Measurements from ENCODE around the gene DDX6. TPM values are rescaled to one million over a fixed set of nuclear protein-coding genes. Genes with fewer than 3 reads are reported as not detected.
A peak's percentile ranks its signal among the peaks of the same experiment; 100 is the strongest.
"Not testable (repeated sequence)": the region's sequence is repeated elsewhere in the genome, so short reads cannot be mapped to it uniquely, and the experiment has no call there.

Gene DDX6
- total and polyA plus RNA-seq, 2 of the 8 experiments (the other 6 are each of a cell fraction or from before 2014, with no cell fraction given): 29.8 to 181 TPM

DNA sequence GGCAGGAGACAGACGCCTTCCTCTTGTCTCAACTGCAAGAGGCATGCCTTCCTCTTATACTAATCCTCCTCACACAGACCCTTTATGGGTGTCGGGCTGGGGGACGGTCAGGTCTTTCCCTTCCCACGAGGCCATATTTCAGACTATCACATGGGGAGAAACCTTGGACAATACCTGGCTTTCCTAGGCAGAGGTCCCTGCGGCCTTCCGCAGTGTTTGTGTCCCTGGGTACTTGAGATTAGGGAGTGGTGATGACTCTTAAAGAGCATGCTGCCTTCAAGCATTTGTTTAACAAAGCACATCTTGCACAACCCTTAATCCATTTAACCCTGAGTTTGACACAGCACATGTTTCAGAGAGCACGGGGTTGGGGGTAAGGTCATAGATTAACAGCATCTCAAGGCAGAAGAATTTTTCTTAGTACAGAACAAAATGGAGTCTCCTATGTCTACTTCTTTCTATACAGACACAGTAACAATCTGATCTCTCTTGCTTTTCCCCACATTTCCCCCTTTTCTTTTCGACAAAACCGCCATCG, 69.4 kb downstream of the DDX6 start:
- H3K4me3 ChIP-seq (ENCODE audit: extremely low read depth in 1 of 4, insufficient read depth in 2 of 4, low read depth in 3 of 4, low read length in 4 of 4); H2BK15ac ChIP-seq (ENCODE audit: low read length); H3K9ac ChIP-seq (replicated peaks in 1 of 4; ENCODE audit: extremely low read depth in 1 of 4, low read depth in 3 of 4, low read length in 3 of 4); CTCF ChIA-PET (ENCODE audit: partially characterized antibody); H4K91ac ChIP-seq (replicated peaks; ENCODE audit: insufficient read length, low read length); H2AFZ ChIP-seq (ENCODE audit: low read length); H3K9me3 ChIP-seq (ENCODE audit: insufficient read depth in 2 of 2, low read depth in 1 of 2, low read length in 1 of 2); H3K56ac ChIP-seq (replicated peaks; ENCODE audit: insufficient read length, low read depth, low read length); H4K8ac ChIP-seq (ENCODE audit: extremely low read depth, insufficient read depth, low read length); H3K23ac ChIP-seq (ENCODE audit: insufficient read length); H3K4me2 ChIP-seq (ENCODE audit: insufficient read depth in 1 of 2, low read depth in 2 of 2, low read length in 2 of 2); H4K5ac ChIP-seq (ENCODE audit: insufficient read length, low read depth, low read length); H3K18ac ChIP-seq (ENCODE audit: extremely low read depth, low read length); H3K27ac ChIP-seq (ENCODE audit: low read depth, low read length); H2BK120ac ChIP-seq (replicated peaks; ENCODE audit: low read depth, low read length); H3K27me3 ChIP-seq (replicated peaks in 1 of 4; ENCODE audit: control insufficient read depth in 3 of 4, extremely low read depth in 1 of 4, insufficient read depth in 3 of 4, low read length in 3 of 4); H3K14ac ChIP-seq (ENCODE audit: insufficient read length); H2BK12ac ChIP-seq (ENCODE audit: low read depth, low read length); H3K4ac ChIP-seq (replicated peaks; ENCODE audit: insufficient read length, low read depth, low read length); H3K23me2 ChIP-seq (ENCODE audit: low read depth, low read length); H2BK5ac ChIP-seq (ENCODE audit: low read depth, low read length); FAIRE-seq; H3K79me1 ChIP-seq (ENCODE audit: low read depth, low read length); H2BK20ac ChIP-seq (ENCODE audit: low read length); H4K20me1 ChIP-seq (replicated peaks in 1 of 2; ENCODE audit: control insufficient read depth in 1 of 2, insufficient read depth in 2 of 2, low read length in 2 of 2); H2AK5ac ChIP-seq (ENCODE audit: low read depth, low read length); H3K4me1 ChIP-seq (replicated peaks in 1 of 4; ENCODE audit: control insufficient read depth in 3 of 4, insufficient read depth in 4 of 4, low read length in 3 of 4); DNase-seq (ENCODE audit: low read depth in 1 of 2, low spot score in 2 of 2): not testable (repeated sequence)
- POLR2A ChIA-PET (ENCODE audit: partially characterized antibody): interaction anchor here (0.9 to 1.1 kb wide), 2 partner anchors 11 to 74 kb away, joined by 3 read pairs; no protein-coding TSS in a partner anchor
- peaks cover 0 to 49% of the 10 kb centered on the region in 2 experiments; a peak in 2 of 4 replicates for H3K79me2 ChIP-seq (ENCODE audit: control insufficient read depth in 1 of 2, insufficient read depth in 2 of 2, low read length in 2 of 2)
- WGBS, 2 experiments (ENCODE audit: extremely low coverage in 1 of 2, insufficient coverage in 1 of 2, insufficient read length in 1 of 2, insufficient replicate concordance in 2 of 2, low coverage in 1 of 2, low lambda C conversion rate in 2 of 2, missing lambda C conversion rate in 1 of 2): 81% methylated on average over 4 of the region's 10 CpGs; no CpG with 5 or more reads in 1 of the 2 experiments
- peaks cover 0 to 12% (median 0%) of the 10 kb centered on the region in 4 experiments; a peak in 1 of 8 replicates for H3K36me3 ChIP-seq (ENCODE audit: control insufficient read depth in 2 of 4, insufficient read depth in 4 of 4, low read length in 3 of 4)

DNA sequence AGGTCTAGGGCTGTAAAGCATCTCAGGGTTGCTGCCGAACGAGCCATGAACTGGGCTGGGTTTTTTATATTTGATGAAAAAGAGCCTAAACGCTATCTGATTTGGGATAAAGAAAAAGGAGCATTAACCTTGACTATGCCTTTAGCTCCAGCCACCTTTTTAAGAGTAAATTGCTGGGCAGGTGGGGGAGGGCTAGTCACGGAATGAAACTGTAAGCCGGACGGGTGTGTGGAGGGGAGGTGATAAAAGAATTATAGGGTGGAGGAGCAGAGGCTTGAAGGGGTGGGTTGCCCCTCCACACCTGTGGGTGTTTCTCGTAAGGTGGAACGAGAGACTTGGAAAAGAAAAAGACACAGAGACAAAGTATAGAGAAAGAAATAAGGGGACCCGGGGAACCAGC, 70.2 kb downstream of the DDX6 start:
- H2BK120ac ChIP-seq (replicated peaks; ENCODE audit: low read depth, low read length); H3K23me2 ChIP-seq (ENCODE audit: low read depth, low read length); H3K14ac ChIP-seq (ENCODE audit: insufficient read length); H2AFZ ChIP-seq (ENCODE audit: low read length); H2AK5ac ChIP-seq (ENCODE audit: low read depth, low read length); H3K9me3 ChIP-seq (ENCODE audit: insufficient read depth in 2 of 2, low read depth in 1 of 2, low read length in 1 of 2); DNase-seq (ENCODE audit: low read depth in 1 of 2, low spot score in 2 of 2); H3K79me1 ChIP-seq (ENCODE audit: low read depth, low read length); FAIRE-seq; H3K4ac ChIP-seq (replicated peaks; ENCODE audit: insufficient read length, low read depth, low read length); H2BK5ac ChIP-seq (ENCODE audit: low read depth, low read length); H2BK12ac ChIP-seq (ENCODE audit: low read depth, low read length); H3K27ac ChIP-seq (ENCODE audit: low read depth, low read length); H4K8ac ChIP-seq (ENCODE audit: extremely low read depth, insufficient read depth, low read length); H3K18ac ChIP-seq (ENCODE audit: extremely low read depth, low read length); CTCF ChIA-PET (ENCODE audit: partially characterized antibody); H3K27me3 ChIP-seq (replicated peaks in 1 of 4; ENCODE audit: control insufficient read depth in 3 of 4, extremely low read depth in 1 of 4, insufficient read depth in 3 of 4, low read length in 3 of 4); H4K20me1 ChIP-seq (replicated peaks in 1 of 2; ENCODE audit: control insufficient read depth in 1 of 2, insufficient read depth in 2 of 2, low read length in 2 of 2); H2BK20ac ChIP-seq (ENCODE audit: low read length); H4K91ac ChIP-seq (replicated peaks; ENCODE audit: insufficient read length, low read length); H2BK15ac ChIP-seq (ENCODE audit: low read length); H3K23ac ChIP-seq (ENCODE audit: insufficient read length); H3K56ac ChIP-seq (replicated peaks; ENCODE audit: insufficient read length, low read depth, low read length); H3K4me1 ChIP-seq (replicated peaks in 1 of 4; ENCODE audit: control insufficient read depth in 3 of 4, insufficient read depth in 4 of 4, low read length in 3 of 4): not testable (repeated sequence)
- Histone ChIP-seq H3K9ac (replicated peaks in 1 of 4; ENCODE audit: extremely low read depth in 1 of 4, low read depth in 3 of 4, low read length in 3 of 4) (peak overlapping the region in 2 of 4 experiments; percentile 30 to 48; a peak in 2 of 7 replicates), H3K36me3 (ENCODE audit: control insufficient read depth in 2 of 4, insufficient read depth in 4 of 4, low read length in 3 of 4) (peaks cover 0 to 15% (median 0%) of the 10 kb centered on the region in 4 experiments; a peak in 1 of 8 replicates), H3K79me2 (ENCODE audit: control insufficient read depth in 1 of 2, insufficient read depth in 2 of 2, low read length in 2 of 2) (peaks cover 0 to 48% of the 10 kb centered on the region in 2 experiments; a peak in 2 of 4 replicates), H4K5ac (ENCODE audit: insufficient read length, low read depth, low read length) (peak overlapping the region; percentile 66), H3K4me3 (ENCODE audit: extremely low read depth in 1 of 4, insufficient read depth in 2 of 4, low read depth in 3 of 4, low read length in 4 of 4) (peak overlapping the region; percentile 32 to 62 (median 46); a peak in 6 of 8 replicates), H3K4me2 (ENCODE audit: insufficient read depth in 1 of 2, low read depth in 2 of 2, low read length in 2 of 2) (peak overlapping the region; percentile 71 to 83)
- POLR2A ChIA-PET (ENCODE audit: partially characterized antibody): interaction anchor here (0.6 to 1.4 kb wide), 3 partner anchors 13 to 286 kb away, joined by 3 to 5 read pairs (median 4); no protein-coding TSS in a partner anchor
- 6% methylated on average over 6 of the region's 9 CpGs; no CpG with 5 or more reads in 1 of the 2 experiments for WGBS, 2 experiments (ENCODE audit: extremely low coverage in 1 of 2, insufficient coverage in 1 of 2, insufficient read length in 1 of 2, insufficient replicate concordance in 2 of 2, low coverage in 1 of 2, low lambda C conversion rate in 2 of 2, missing lambda C conversion rate in 1 of 2)
